Peyer's patch (tissue), 4 donors: ENCODE measurements around the gene TLL1.

Experiments used
- CTCF ChIP-seq, 6 experiments: fragments of 450-650 bp in 4 of 6; fragments of 200-600 bp in 2 of 6; sonication (generic) in 1 of 6; IDR thresholded peaks; one replicate each; pipeline ENCODE4 v1.5.1; 2017 to 2019; ENCODE audit warnings: antibody characterized with exemption in 6 of 6, mild to moderate bottlenecking in 3 of 6, moderate library complexity in 1 of 6
- POLR2A ChIP-seq, 2 donors: fragments of 450-650 bp; IDR thresholded peaks; one replicate each; pipeline ENCODE4 v1.5.1; 2017; ENCODE audit warnings: antibody characterized with exemption in 2 of 2, mild to moderate bottlenecking in 2 of 2, moderate library complexity in 2 of 2

GRCh38 chr4:165879641-165880040 lies 6.6 kb downstream of the TLL1 start:
- TF ChIP-seq CTCF (IDR thresholded peaks at IDR 0.05) (no peak), POLR2A (IDR thresholded peaks at IDR 0.05) (no peak)
